ENCODE measurements around the gene EVI2B. TPM values are rescaled to one million over a fixed set of nuclear protein-coding genes. Genes with fewer than 3 reads are reported as not detected.

EVI2B gene
- total RNA-seq, 2 experiments from 2014 or later: 99.1 to 102 TPM

DNA sequence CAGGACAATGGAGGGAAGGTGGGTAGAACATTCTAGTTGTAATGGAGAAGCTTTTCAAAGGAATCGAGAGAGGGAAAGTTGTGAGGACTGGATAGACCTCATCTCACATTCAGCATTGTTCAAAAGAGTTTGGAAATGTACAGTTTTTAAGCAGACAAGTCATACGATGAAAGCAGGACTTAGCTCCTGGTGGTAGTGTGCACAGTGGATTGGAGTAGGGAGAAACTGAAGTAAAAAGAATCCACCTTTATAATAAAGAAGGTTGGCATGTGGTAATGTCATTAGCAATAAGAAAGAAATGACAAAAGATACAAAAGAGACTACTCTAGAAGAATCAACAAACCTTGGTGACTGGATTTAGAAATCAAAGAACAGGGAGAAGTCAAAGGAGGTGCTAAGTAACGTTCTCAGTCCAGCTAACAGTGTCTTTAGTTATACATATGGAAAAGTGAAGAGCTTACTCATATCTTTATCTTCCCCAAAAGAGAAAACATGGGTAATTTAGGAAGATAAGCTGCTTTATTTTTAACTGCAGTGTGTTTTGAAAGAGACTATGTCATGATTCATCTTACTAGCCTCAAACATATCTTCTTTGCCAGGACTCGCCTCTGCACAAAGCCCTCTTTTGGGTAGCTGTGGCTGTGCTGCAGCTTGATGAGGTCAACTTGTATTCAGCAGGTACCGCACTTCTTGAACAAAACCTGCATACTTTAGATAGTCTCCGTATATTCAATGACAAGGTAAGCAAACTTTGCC is 26.2 kb upstream of the EVI2B start:
- ATAC-seq (ENCODE audit: poor library complexity): no peak
- POLR2A ChIA-PET: interaction anchor here (0.7 to 1.2 kb wide), 2 partner anchors 19 to 61 kb away, joined by 3 to 5 read pairs; partner anchors contain the start of gene EVI2A
- no peak overlapping the region for H3K4me3 Mint-ChIP-seq

DNA sequence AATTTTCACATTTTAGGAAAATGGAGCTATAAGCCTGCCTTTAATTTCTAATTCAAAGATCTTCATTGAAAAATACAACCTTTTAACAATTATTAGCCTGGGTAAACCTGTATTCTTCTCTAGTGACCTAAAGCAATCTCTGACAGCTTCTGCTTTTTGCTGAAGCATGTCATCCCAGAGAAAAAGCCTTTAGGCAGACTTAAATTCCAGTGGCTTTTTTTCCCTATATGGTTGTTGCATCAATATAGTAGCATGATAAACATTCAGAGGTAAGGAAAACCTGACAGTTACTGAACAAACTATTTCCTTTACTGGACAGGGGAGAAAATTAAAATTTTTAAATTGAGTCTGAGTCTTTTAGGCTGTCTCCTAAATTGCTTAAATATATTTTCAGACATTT is 15.4 kb upstream of the EVI2B start:
- H3K4me3 Mint-ChIP-seq: no peak overlapping the region
- H3K36me3 Mint-ChIP-seq (ENCODE audit: low read depth): peaks cover 27% of the 10 kb centered on the region
- TF ChIP-seq, protein P1, sequence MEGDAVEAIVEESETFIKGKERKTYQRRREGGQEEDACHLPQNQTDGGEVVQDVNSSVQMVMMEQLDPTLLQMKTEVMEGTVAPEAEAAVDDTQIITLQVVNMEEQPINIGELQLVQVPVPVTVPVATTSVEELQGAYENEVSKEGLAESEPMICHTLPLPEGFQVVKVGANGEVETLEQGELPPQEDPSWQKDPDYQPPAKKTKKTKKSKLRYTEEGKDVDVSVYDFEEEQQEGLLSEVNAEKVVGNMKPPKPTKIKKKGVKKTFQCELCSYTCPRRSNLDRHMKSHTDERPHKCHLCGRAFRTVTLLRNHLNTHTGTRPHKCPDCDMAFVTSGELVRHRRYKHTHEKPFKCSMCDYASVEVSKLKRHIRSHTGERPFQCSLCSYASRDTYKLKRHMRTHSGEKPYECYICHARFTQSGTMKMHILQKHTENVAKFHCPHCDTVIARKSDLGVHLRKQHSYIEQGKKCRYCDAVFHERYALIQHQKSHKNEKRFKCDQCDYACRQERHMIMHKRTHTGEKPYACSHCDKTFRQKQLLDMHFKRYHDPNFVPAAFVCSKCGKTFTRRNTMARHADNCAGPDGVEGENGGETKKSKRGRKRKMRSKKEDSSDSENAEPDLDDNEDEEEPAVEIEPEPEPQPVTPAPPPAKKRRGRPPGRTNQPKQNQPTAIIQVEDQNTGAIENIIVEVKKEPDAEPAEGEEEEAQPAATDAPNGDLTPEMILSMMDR (IDR thresholded peaks at IDR 0.05): no peak
- ATAC-seq (ENCODE audit: poor library complexity) (no peak), DNase-seq (no peak)
- intact Hi-C loops (cut with DNase I, micrococcal nuclease): loop anchor here in 1 of 2 experiments (5.0 to 10.0 kb wide), 2 partner anchors 33 to 64 kb away; no protein-coding TSS in a partner anchor
- H3K9me3 Mint-ChIP-seq: no peaks in the 10 kb centered on the region
- H3K27me3 Mint-ChIP-seq: no peaks in the 10 kb centered on the region
- Histone ChIP-seq H3K27me3 (ENCODE audit: control insufficient read depth in 1 of 2, insufficient read depth in 2 of 2, low read length in 2 of 2) (no peaks in the 10 kb centered on the region), H3K4me1 (ENCODE audit: insufficient read depth, low read length) (no peaks in the 10 kb centered on the region), H3K27ac (ENCODE audit: low read depth in 1 of 2, low read length in 2 of 2) (no peak overlapping the region), H3K9me3 (ENCODE audit: control insufficient read depth in 1 of 2, insufficient read depth in 1 of 2, low read length in 2 of 2) (no peaks in the 10 kb centered on the region), H3K4me3 (ENCODE audit: low read length) (no peak overlapping the region), H3K36me3 (ENCODE audit: insufficient read depth, low read length) (peaks cover 26% of the 10 kb centered on the region)
- POLR2A ChIA-PET: interaction anchor here (1.1 to 1.4 kb wide), 2 partner anchors 12 to 15 kb away, joined by 3 to 4 read pairs; partner anchors contain the start of gene EVI2B
- CTCF ChIA-PET: interaction anchor here (1.1 kb wide), 1 partner anchor 44 kb away, joined by 3 read pairs; no protein-coding TSS in a partner anchor
- H3K27ac Mint-ChIP-seq: no peak overlapping the region
- H3K4me1 Mint-ChIP-seq (ENCODE audit: low read depth): no peaks in the 10 kb centered on the region

More for the DNA sequence above, 26.2 kb upstream of the EVI2B start:
- TF ChIP-seq, protein P1 (IDR thresholded peaks at IDR 0.05): no peak
- Histone ChIP-seq H3K9me3 (ENCODE audit: control insufficient read depth in 1 of 2, insufficient read depth in 1 of 2, low read length in 2 of 2) (no peaks in the 10 kb centered on the region), H3K4me3 (ENCODE audit: low read length) (no peak overlapping the region), H3K36me3 (ENCODE audit: insufficient read depth, low read length) (peaks cover 45% of the 10 kb centered on the region), H3K4me1 (ENCODE audit: insufficient read depth, low read length) (no peaks in the 10 kb centered on the region), H3K27me3 (ENCODE audit: control insufficient read depth in 1 of 2, insufficient read depth in 2 of 2, low read length in 2 of 2) (no peaks in the 10 kb centered on the region), H3K27ac (ENCODE audit: low read depth in 1 of 2, low read length in 2 of 2) (no peak overlapping the region)
- Mint-ChIP-seq H3K27ac (no peak overlapping the region), H3K36me3 (ENCODE audit: low read depth) (peaks cover 57% of the 10 kb centered on the region), H3K27me3 (no peaks in the 10 kb centered on the region), H3K9me3 (no peaks in the 10 kb centered on the region), H3K4me1 (ENCODE audit: low read depth) (no peaks in the 10 kb centered on the region)
- intact Hi-C loops (cut with DNase I, micrococcal nuclease): no loop called here
- CTCF ChIA-PET: interaction anchor here (0.6 kb wide), 1 partner anchor 86 kb away, joined by 3 read pairs; no protein-coding TSS in a partner anchor
- no peak for DNase-seq

DNA sequence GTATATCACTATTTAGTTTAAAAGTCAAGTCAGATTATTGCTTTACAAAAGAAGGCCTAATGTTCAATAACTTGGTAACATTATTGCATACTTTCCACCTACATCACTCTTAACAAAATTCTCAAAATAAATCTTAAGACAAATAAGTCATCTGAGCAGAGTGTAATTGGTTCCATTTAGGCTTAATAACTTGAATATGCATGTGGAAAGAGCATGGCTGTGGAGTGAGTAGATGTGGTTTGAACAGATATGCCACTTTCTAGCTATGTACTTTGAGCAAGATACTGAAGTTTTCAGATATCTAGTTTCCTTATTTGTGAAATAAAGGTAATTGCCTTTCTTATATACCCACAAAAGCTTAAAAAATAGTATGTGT is 14.3 kb upstream of the EVI2B start:
- Histone ChIP-seq H3K4me1 (ENCODE audit: insufficient read depth, low read length) (no peaks in the 10 kb centered on the region), H3K27me3 (ENCODE audit: control insufficient read depth in 1 of 2, insufficient read depth in 2 of 2, low read length in 2 of 2) (no peaks in the 10 kb centered on the region), H3K27ac (ENCODE audit: low read depth in 1 of 2, low read length in 2 of 2) (no peak overlapping the region), H3K4me3 (ENCODE audit: low read length) (no peak overlapping the region), H3K36me3 (ENCODE audit: insufficient read depth, low read length) (peaks cover 26% of the 10 kb centered on the region), H3K9me3 (ENCODE audit: control insufficient read depth in 1 of 2, insufficient read depth in 1 of 2, low read length in 2 of 2) (no peaks in the 10 kb centered on the region)
- POLR2A ChIA-PET: interaction anchor here (1.1 to 1.4 kb wide), 2 partner anchors 11 to 14 kb away, joined by 3 to 4 read pairs; partner anchors contain the start of gene EVI2B
- Mint-ChIP-seq H3K27ac (no peak overlapping the region), H3K36me3 (ENCODE audit: low read depth) (peaks cover 27% of the 10 kb centered on the region), H3K4me1 (ENCODE audit: low read depth) (peaks cover 7% of the 10 kb centered on the region), H3K4me3 (no peak overlapping the region), H3K27me3 (no peaks in the 10 kb centered on the region), H3K9me3 (no peaks in the 10 kb centered on the region)
- ATAC-seq (ENCODE audit: poor library complexity): no peak
- intact Hi-C loops (cut with DNase I, micrococcal nuclease): loop anchor here in 1 of 2 experiments (5.0 to 10.0 kb wide), 2 partner anchors 34 to 63 kb away; no protein-coding TSS in a partner anchor
- TF ChIP-seq, protein P1 (IDR thresholded peaks at IDR 0.05): no peak
- CTCF ChIA-PET: no interaction called here
- DNase-seq: no peak
